Activated naive CD4-positive, alpha-beta T cell treated with anti-CD3 and anti-CD28 coated beads, Interleukin-2, amount 10 ng/mL, durations not matched to agents 7 days and 5 days (primary cell): ENCODE measurements around the gene MINDY3.

ENCODE experiments used
- CTCF ChIA-PET: fragments of 350-600 bp; sonication (Branson Sonifier 250); formaldehyde crosslinking; loops from one replicate; lab custom pipeline; 2021; ENCODE audit warnings: antibody characterized with exemption; lab: Charles Lee
- DNase-seq: peaks from one replicate; pipeline ENCODE4 v3.0.0-alpha.2; 2020
- H3K27ac Mint-ChIP-seq: one replicate; pipeline ENCODE4 v1.8.0; 2021; ENCODE audit warnings: mild to moderate bottlenecking, moderate library complexity, mixed read lengths
- H3K27me3 Mint-ChIP-seq: one replicate; pipeline ENCODE4 v1.8.0; 2021; ENCODE audit warnings: mild to moderate bottlenecking, mixed read lengths
- H3K36me3 Mint-ChIP-seq: one replicate; pipeline ENCODE4 v1.8.0; 2021; ENCODE audit warnings: mixed read lengths
- H3K4me1 Mint-ChIP-seq: one replicate; pipeline ENCODE4 v1.8.0; 2021; ENCODE audit warnings: mixed read lengths
- H3K4me3 Mint-ChIP-seq: one replicate; pipeline ENCODE4 v1.8.0; 2021; ENCODE audit warnings: mild to moderate bottlenecking, moderate library complexity, mixed read lengths
- H3K9me3 Mint-ChIP-seq: one replicate; pipeline ENCODE4 v1.8.0; 2021; ENCODE audit warnings: mixed read lengths

Gene MINDY3

GRCh38 chr10:15808204-15808797, 52.0 kb downstream of the MINDY3 start:
- H3K4me1 Mint-ChIP-seq = no peaks in the 10 kb centered on the region
- no peak for DNase-seq
- no peaks in the 10 kb centered on the region for H3K9me3 Mint-ChIP-seq
- H3K4me3 Mint-ChIP-seq = no peak overlapping the region
- CTCF ChIA-PET = no interaction called here
- H3K27me3 Mint-ChIP-seq = no peaks in the 10 kb centered on the region
- peaks cover 23% of the 10 kb centered on the region for H3K36me3 Mint-ChIP-seq
- H3K27ac Mint-ChIP-seq = no peak overlapping the region

GRCh38 chr10:15805395-15806058, 54.8 kb downstream of the MINDY3 start:
- H3K4me1 Mint-ChIP-seq = no peaks in the 10 kb centered on the region
- no peaks in the 10 kb centered on the region for H3K27me3 Mint-ChIP-seq
- no peak overlapping the region for H3K27ac Mint-ChIP-seq
- no peak overlapping the region for H3K4me3 Mint-ChIP-seq
- peaks cover 38% of the 10 kb centered on the region for H3K36me3 Mint-ChIP-seq
- DNase-seq = no peak
- CTCF ChIA-PET = no interaction called here
- peaks cover under 1% of the 10 kb centered on the region for H3K9me3 Mint-ChIP-seq

- H3K9me3 Mint-ChIP-seq = peaks cover 2% of the 10 kb centered on the region
- H3K4me1 Mint-ChIP-seq = no peaks in the 10 kb centered on the region
- no peak overlapping the region for H3K4me3 Mint-ChIP-seq
- H3K27me3 Mint-ChIP-seq = no peaks in the 10 kb centered on the region
- DNase-seq = no peak
- peaks cover 41% of the 10 kb centered on the region for H3K36me3 Mint-ChIP-seq
- CTCF ChIA-PET = no interaction called here
- H3K27ac Mint-ChIP-seq = no peak overlapping the region
These were observed 56.2 kb downstream of the MINDY3 start for GRCh38 chr10:15804109-15804508.

- Mint-ChIP-seq H3K9me3 (peaks cover 2% of the 10 kb centered on the region), H3K4me1 (no peaks in the 10 kb centered on the region), H3K27ac (no peak overlapping the region), H3K4me3 (no peak overlapping the region), H3K36me3 (peaks cover 39% of the 10 kb centered on the region), H3K27me3 (no peaks in the 10 kb centered on the region)
- CTCF ChIA-PET = no interaction called here
- no peak for DNase-seq
These were observed 57.8 kb downstream of the MINDY3 start for GRCh38 chr10:15802375-15802949.

GRCh38 chr10:15801641-15802040, 58.7 kb downstream of the MINDY3 start:
- peaks cover 2% of the 10 kb centered on the region for H3K9me3 Mint-ChIP-seq
- no peaks in the 10 kb centered on the region for H3K4me1 Mint-ChIP-seq
- no peak overlapping the region for H3K27ac Mint-ChIP-seq
- no peak overlapping the region for H3K4me3 Mint-ChIP-seq
- CTCF ChIA-PET = no interaction called here
- no peaks in the 10 kb centered on the region for H3K27me3 Mint-ChIP-seq
- no peak for DNase-seq
- H3K36me3 Mint-ChIP-seq = peaks cover 34% of the 10 kb centered on the region

GRCh38 chr10:15801147-15801546, 59.2 kb downstream of the MINDY3 start:
- CTCF ChIA-PET = no interaction called here
- no peaks in the 10 kb centered on the region for H3K27me3 Mint-ChIP-seq
- H3K9me3 Mint-ChIP-seq = peaks cover 2% of the 10 kb centered on the region
- no peak overlapping the region for H3K27ac Mint-ChIP-seq
- no peak overlapping the region for H3K4me3 Mint-ChIP-seq
- H3K4me1 Mint-ChIP-seq = no peaks in the 10 kb centered on the region
- peaks cover 31% of the 10 kb centered on the region for H3K36me3 Mint-ChIP-seq
- DNase-seq = no peak

- no peak overlapping the region for H3K4me3 Mint-ChIP-seq
- no peak for DNase-seq
- CTCF ChIA-PET = no interaction called here
- H3K27ac Mint-ChIP-seq = no peak overlapping the region
- H3K27me3 Mint-ChIP-seq = no peaks in the 10 kb centered on the region
- peaks cover 2% of the 10 kb centered on the region for H3K9me3 Mint-ChIP-seq
- H3K36me3 Mint-ChIP-seq = peaks cover 31% of the 10 kb centered on the region
- H3K4me1 Mint-ChIP-seq = no peaks in the 10 kb centered on the region
These were observed 63.0 kb downstream of the MINDY3 start for GRCh38 chr10:15797346-15797745.

GRCh38 chr10:15796762-15797161, 63.5 kb downstream of the MINDY3 start:
- H3K4me3 Mint-ChIP-seq = no peak overlapping the region
- H3K27ac Mint-ChIP-seq = no peak overlapping the region
- peaks cover 2% of the 10 kb centered on the region for H3K9me3 Mint-ChIP-seq
- H3K4me1 Mint-ChIP-seq = no peaks in the 10 kb centered on the region
- H3K27me3 Mint-ChIP-seq = no peaks in the 10 kb centered on the region
- DNase-seq = no peak
- H3K36me3 Mint-ChIP-seq = peaks cover 28% of the 10 kb centered on the region
- CTCF ChIA-PET = no interaction called here

- Mint-ChIP-seq H3K4me1 (no peaks in the 10 kb centered on the region), H3K27ac (no peak overlapping the region), H3K27me3 (no peaks in the 10 kb centered on the region), H3K4me3 (no peak overlapping the region), H3K9me3 (peaks cover 2% of the 10 kb centered on the region), H3K36me3 (peaks cover 27% of the 10 kb centered on the region)
- no peak for DNase-seq
- CTCF ChIA-PET = no interaction called here
These were observed 64.1 kb downstream of the MINDY3 start for GRCh38 chr10:15796098-15796759.

GRCh38 chr10:15795036-15795792, 65.1 kb downstream of the MINDY3 start:
- Mint-ChIP-seq H3K27me3 (no peaks in the 10 kb centered on the region), H3K27ac (no peak overlapping the region), H3K4me3 (no peak overlapping the region), H3K4me1 (no peaks in the 10 kb centered on the region), H3K9me3 (no peaks in the 10 kb centered on the region), H3K36me3 (peaks cover 16% of the 10 kb centered on the region)
- DNase-seq = no peak
- CTCF ChIA-PET = no interaction called here

GRCh38 chr10:15794569-15794968, 65.7 kb downstream of the MINDY3 start:
- Mint-ChIP-seq H3K36me3 (peaks cover 13% of the 10 kb centered on the region), H3K27me3 (no peaks in the 10 kb centered on the region), H3K9me3 (no peaks in the 10 kb centered on the region), H3K27ac (no peak overlapping the region), H3K4me1 (no peaks in the 10 kb centered on the region), H3K4me3 (no peak overlapping the region)
- DNase-seq = no peak
- CTCF ChIA-PET = no interaction called here

- no peak for DNase-seq
- CTCF ChIA-PET = no interaction called here
- Mint-ChIP-seq H3K4me3 (no peak overlapping the region), H3K4me1 (no peaks in the 10 kb centered on the region), H3K27ac (no peak overlapping the region), H3K9me3 (no peaks in the 10 kb centered on the region), H3K36me3 (peaks cover 18% of the 10 kb centered on the region), H3K27me3 (no peaks in the 10 kb centered on the region)
These were observed 66.6 kb downstream of the MINDY3 start for GRCh38 chr10:15793664-15794063.

GRCh38 chr10:15792777-15793176, 67.5 kb downstream of the MINDY3 start:
- no peaks in the 10 kb centered on the region for H3K4me1 Mint-ChIP-seq
- DNase-seq = no peak
- H3K27me3 Mint-ChIP-seq = no peaks in the 10 kb centered on the region
- no peak overlapping the region for H3K4me3 Mint-ChIP-seq
- CTCF ChIA-PET = no interaction called here
- peaks cover 23% of the 10 kb centered on the region for H3K36me3 Mint-ChIP-seq
- H3K9me3 Mint-ChIP-seq = no peaks in the 10 kb centered on the region
- H3K27ac Mint-ChIP-seq = no peak overlapping the region

- Mint-ChIP-seq H3K27me3 (no peaks in the 10 kb centered on the region), H3K4me1 (no peaks in the 10 kb centered on the region), H3K9me3 (no peaks in the 10 kb centered on the region), H3K36me3 (peaks cover 28% of the 10 kb centered on the region), H3K27ac (no peak overlapping the region), H3K4me3 (no peak overlapping the region)
- DNase-seq = no peak
- CTCF ChIA-PET = no interaction called here
These were observed 68.3 kb downstream of the MINDY3 start for GRCh38 chr10:15791816-15792524.
